HG02938 (cell line): ENCODE results near the gene SRD5A2.
"Not testable (repeated sequence)": the region's sequence is repeated elsewhere in the genome, so short reads cannot be mapped to it uniquely, and the experiment has no call there.

Experiments
- ATAC-seq: cut with Tn5 transposase; IDR thresholded peaks from one replicate; pipeline ENCODE4 v1.9.1; 2021; ENCODE audit warnings: mild to moderate bottlenecking, moderate library complexity; ENCODE audit not compliant: unreplicated experiment

SRD5A2 gene

DNA sequence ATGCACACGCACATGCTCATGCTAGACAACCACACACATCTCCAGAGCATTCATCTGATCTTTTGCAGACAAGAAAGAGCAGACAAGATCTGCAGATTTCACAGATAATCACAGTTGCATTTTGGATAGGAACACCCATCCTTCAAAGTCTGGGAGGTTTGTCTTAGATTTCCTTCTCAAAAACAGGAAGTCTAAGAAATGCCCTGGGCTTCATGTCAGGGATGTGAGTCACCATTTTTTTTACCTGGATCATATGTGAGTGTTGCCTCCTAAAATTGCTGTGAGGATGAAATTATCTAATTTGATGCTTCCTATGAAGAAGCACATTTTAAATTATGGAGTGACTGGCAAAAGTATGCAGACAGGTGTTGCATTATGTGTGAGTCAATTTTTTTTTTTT lies 46.1 kb downstream of the SRD5A2 start:
- ATAC-seq = no peak

DNA sequence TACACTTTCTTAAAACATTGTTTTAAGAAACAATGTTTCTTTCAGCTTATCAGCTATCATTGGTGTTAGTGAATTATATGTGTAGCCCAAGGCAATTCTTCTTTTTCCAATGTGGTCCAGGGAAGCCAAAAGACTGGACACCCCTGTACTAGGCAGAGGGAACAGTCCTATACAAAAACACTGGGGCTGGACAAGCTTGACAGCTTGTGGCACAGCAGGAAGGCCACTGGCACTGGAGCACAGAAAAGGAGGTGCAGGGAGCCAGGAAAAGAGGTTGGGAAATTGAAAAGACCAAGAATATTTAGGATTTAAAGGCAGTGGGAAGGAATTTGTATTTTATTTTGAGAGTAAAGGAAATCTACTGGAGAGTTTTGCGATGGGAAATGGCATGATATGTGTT lies 47.7 kb downstream of the SRD5A2 start:
- no peak for ATAC-seq

DNA sequence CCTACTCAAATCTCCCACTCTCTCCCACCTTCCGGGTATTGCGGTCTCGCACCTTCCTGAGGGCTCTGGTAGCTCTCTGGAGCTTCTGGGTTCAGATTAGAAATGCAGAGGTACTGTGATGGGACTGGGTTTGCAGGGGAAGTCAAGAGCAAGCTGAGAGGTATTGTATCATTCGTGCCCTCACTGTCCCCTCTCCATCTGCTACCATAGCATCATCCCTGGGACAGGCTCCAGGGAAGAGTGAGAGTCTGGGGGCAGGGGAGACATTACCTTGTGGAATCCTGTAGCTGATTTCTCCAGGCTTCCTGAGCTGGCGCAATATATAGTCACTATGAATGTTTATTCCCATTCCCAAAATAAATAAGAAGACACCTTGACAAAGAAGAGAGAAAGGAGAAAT lies 49.6 kb downstream of the SRD5A2 start:
- ATAC-seq = no peak

DNA sequence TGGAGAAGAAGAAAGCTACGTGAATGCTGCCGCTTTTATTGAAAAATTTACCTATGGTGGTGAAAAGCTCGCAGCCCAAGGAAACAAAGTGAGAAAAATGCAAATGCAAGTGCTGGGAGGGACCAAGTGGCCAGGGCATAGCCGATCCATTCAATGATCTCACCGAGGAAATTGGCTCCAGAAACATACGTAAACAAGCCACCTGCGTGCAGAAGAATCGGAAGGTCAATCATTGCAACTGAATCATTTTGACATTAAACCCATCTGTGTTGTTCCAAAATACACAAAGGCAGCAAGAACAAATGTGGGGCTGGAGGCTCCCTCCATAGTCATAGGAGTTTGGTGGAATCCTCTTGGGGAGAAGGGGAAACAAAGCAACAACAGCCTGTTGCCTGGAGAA lies 51.5 kb downstream of the SRD5A2 start:
- no peak for ATAC-seq

DNA sequence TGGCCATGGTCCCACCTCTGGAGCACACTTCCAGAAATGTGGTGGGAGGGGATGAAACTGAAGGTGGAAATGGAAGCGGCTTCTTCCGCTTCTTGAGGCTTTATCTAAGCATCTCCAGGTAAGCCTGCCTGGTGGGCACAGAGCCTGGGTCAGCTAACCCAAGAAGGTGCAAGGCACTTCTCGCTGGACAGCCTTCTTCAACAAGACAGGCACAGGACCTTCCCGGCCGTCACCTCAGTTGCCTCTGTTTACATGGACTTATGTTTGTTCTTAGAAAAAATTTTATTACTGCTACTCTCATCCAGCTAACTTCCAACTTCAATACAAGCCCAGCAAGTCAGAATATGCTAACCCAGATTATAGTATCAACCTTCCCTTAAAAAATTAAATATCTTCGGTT lies 51.9 kb downstream of the SRD5A2 start:
- ATAC-seq = no peak

DNA sequence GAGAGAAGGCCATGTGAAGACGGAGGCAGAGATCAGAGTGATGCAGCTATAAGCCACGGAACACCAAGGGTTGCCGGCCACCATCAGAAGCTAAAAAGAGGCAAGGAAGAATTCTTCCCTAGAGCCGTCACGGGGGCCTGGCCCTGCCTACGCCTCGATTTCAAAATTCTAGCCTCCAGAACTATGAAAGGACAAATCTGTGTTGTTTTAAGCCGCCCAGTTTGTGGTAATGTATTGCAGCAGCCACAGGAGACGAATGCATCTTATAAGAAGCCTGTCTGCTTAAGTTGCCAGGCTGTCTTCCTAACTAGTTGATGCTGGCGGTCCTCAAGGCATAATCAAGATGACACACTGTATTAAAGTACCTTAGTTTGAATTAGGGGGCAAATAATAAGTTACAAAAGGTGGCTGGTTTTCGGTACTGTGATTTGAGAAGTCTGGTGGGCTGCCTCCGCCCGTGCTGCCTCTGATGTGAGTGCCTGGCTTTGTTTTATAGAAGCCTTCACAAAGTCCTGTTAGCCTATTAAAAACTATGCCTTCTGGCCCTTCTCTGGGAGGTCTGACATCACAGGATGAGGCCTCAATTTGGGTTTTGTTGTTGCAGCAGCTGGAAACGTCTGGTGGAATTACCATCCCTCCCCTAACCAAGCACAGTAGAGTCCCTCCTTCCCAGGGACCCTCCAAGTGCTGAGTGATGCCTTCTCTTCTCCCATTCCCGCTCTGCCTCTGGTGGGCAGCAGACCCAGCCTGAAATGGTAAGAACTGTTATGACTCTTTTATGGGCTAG lies 53.6 kb downstream of the SRD5A2 start:
- ATAC-seq = no peak

DNA sequence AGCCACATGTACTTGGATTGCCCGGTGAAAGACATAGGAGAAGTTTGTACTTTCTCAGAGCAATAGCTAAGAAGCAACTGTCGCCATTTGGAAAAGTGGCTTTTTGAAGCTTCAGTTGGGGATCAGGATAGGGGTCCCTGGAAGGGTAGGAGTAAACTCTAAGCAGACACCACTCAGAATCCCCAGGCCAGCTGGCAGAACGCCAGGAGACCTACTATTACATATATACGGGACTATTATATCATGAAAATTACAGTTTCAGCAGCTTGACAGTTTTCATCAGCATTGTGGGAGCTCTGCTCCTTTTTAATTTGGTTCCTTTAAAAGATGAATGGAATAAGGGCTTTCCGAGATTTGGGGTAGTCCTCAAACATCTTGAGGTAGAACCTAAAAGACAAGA lies 54.9 kb downstream of the SRD5A2 start:
- no peak for ATAC-seq

DNA sequence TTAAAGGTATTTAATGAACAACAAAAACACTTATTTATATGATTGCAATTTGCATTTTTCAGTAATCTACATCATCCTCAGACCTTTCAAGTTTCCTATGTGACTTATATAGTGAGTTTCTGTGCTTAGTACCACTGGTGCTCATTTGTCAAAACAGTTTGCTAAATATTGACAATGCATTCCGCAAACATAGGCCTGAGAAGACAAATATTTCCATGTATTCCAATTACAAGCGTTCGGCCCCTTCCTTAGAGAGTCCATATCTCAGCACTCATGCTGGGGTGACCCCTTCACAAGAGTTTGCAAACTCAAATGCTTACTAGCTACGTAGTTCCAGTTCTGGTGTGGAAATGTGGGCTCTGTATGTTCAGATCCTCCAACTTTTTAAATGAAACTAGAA lies 56.1 kb downstream of the SRD5A2 start:
- no peak for ATAC-seq

DNA sequence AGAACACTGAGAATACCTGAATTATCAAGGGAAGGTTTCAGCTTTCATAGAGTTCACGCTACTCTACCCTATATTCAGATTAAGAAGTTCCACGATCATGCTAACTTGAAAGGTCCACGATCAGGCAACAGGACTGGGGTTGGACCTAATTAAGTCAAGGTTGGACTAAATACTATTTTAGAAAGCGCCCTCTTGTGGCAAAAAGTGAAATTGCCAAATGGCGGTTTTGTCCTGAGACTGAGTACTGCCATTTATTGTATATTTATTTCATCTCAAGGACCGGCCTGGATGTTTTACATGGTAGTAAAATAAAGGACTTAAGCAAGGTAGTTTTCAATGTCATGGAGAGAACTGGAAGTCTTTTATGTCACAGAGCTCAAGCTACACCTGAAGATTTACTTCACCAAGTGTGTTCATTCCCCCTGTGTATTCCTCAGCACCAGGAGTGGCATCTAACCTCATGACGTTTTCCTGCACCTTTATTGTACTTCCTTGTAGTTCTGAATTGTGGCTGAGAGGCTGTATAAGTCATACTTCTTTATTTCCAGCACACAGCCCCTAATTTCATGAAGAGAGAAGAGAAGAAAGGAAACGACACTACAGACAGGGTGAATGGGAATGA lies 56.8 kb downstream of the SRD5A2 start:
- ATAC-seq = no peak

DNA sequence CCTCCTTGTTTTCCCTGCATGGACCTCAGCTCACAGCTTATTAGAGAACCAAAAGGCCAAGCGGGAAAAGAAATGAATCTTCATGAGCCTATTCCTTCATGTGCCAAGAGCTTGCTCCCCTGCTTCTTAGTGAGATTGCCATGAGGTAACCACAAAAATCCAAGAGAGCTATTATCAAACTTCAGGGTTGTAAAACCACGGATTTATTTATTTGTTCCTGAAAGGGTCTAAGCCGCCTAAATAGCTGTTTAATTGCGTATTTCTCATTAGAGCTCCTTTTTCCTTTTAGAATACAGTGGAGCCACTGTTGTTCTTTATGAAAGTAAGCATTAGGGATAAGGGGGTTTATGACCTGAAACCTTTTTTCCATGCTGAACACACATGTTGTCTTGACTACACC lies 58.0 kb downstream of the SRD5A2 start:
- ATAC-seq = no peak

DNA sequence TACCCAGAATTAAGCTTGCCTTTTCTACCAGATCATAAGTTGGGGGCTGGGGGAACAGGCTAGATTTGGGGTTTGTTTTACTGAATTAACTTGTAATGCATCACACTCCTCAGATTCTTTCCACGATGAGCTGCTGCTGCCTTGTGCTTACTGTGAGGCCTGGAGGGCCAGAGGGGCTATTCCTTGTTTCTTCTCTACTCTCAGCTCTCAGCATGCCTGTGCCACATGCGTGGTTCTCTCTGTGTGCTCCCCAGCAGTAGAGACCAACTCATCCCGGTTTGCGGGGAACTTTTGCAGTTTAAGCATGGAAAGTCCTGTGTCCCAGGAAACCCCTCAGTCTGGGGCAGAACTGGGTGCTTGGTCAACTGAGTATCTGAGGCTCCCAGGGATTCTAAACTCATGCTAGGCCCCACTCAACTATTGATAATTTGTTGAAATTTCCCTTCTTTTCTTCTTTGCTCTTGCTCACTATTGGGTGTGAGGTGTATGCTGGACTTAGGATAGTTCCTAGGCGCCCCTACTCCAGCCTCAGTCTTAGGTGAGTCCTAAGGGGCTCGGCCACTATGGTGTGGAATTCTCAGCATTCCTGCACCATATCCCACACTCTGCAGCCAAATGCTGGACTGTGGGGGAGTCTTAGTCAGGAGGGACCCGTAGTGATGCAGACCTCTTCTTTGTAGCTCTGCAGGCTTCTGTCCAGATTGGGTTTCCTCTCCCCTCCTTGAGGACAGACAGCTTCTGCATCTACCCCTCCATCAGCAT lies 63.1 kb downstream of the SRD5A2 start:
- no peak for ATAC-seq

DNA sequence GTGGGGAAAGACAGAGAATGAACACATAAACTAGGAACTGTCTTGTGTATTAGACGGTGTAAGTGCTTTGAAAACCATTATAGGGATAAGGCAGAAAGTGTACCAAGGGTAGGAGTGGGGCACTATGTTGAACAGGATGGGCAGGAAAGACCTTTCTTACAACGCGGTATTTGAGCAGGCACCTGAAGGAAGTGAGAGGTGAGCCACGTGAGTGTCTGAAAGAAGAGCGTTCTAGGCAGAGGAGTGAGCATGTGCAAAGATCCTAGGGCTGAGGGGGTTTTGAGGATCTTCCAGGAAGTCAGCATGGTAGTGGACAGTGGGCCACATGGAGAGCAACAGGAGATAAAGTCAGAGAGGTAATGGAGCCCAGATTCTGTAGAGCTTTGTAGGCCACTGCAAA lies 65.2 kb downstream of the SRD5A2 start:
- ATAC-seq = no peak

DNA sequence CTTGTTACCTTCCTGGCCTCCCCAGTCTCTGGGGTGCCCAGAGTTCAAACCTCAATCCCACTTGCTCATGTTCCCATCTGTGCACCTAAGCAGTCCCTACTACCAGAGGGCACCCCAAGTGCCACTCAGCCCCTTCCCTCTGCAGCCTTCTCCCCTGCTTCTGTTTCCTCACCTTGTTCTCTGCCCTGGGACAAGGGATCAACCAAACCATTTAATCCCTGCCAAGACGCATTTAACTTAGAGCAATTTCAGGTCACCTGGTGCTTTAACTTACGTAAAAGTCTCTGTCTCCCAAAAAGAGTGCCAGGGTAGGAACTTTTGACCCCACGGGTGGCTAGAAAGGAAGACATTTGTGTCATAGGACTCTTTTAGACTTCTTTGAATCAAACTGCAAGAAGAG lies 67.2 kb downstream of the SRD5A2 start:
- ATAC-seq = no peak

DNA sequence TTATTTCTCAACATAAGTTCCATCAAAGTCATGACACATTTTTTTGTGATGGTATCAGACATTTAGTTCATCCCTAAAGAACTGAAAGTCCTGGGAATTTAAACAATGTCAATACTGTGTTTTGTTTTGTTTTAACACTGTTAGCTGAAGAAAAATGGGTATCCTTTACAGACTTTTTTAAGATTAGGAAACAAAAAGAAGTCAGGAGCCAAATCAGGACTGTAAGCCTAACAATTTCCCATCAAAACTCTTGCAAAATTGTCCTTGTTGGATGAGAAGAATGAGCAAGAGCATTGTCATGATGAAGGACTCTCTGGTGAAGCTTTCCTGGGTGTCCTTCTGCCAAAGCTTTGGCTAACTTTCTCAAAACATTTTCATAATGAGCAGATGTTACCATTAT lies 69.4 kb downstream of the SRD5A2 start:
- no peak for ATAC-seq

DNA sequence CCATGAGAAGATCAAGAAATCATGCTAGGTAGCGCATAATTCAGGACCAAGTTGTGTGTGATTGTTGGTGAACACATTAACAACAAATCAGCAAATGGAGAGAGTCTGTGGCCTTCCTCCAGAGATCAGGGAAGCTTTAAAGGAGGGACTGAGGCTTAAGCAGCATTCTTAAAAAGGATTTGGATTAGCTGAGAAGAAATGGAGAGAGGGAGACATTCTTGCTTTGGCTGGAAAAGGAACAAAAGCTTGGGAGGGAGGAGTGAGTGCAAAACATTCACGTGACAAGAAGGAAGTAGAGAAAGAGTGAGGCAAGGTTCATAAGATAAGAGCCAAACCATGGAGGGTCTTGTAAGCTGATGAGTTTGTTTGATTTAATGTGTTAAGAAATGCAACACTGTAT lies 75.6 kb downstream of the SRD5A2 start:
- ATAC-seq = no peak

DNA sequence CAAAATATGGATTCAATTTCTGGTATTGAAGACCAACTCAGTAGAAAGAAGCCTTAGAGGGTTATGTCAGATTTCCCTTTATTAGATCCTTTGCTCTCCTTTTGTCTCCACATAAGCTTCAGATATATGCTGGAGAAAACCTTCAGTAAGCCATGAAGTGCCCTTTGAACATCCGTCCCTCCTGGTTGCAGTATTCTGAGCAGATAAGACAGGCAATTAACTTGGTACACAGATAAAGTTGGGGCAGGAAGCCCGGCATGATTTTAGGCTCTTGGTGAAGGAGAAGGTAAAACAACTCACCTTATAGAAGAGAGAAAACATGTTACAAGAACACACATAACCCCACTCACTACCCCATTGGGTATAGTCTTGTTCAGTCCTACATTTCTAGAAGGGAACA lies 76.4 kb downstream of the SRD5A2 start:
- ATAC-seq = no peak

DNA sequence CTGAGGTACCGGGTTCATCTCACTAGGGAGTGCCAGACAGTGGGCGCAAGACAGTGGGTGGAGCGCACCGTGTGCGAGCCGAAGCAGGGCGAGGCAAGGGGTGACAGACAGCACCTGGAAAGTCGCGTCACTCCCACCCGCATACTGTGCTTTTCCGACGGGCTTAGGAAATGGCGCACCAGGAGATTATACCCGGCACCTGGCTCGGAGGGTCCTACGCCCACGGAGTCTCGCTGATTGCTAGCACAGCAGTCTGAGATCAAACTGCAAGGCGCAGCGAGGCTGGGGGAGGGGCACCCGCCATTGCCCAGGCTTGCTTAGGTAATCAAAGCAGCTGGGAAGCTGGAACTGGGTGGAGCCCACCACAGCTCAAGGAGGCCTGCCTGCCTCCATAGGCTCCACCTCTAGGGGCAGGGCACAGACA lies 84.3 kb downstream of the SRD5A2 start:
- ATAC-seq = not testable (repeated sequence)

DNA sequence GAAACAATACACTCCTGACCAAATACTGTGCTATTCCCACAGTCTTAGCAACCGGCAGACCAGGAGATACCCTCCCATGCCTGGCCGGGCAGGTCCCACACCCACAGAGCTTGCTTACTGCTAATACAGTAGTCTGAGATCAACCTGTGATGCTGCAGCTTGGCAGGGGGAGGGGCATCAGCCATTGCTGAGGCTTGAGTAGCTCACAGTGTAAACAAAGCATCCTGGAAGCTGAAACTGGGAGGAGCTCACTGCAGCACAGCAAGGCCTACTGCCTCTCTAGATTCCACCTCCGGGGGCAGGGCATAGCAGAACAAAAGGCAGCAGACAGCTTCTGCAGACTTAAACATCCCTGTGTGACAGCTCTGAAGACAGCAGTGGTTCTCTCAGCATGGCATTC lies 91.4 kb downstream of the SRD5A2 start:
- ATAC-seq = not testable (repeated sequence)

DNA sequence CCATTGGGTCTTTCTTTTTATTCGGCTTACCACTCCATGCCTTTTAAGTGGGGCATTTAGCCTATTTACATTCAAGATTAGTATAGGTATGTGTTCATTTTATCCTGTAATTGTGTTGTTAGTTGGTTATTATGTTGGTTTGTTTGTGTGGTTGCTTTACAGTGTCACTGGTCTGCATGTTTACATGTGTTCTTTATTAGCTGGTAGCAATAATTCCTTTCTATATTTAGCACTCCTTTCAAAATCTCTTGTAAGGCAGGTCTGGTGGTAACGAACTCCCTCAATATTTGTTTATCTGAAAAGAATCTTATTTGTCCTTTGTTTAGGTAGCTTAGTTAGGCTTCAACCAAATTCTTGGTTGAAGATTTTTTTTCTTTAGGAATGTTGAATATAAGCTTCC lies 97.5 kb downstream of the SRD5A2 start:
- no peak for ATAC-seq

DNA sequence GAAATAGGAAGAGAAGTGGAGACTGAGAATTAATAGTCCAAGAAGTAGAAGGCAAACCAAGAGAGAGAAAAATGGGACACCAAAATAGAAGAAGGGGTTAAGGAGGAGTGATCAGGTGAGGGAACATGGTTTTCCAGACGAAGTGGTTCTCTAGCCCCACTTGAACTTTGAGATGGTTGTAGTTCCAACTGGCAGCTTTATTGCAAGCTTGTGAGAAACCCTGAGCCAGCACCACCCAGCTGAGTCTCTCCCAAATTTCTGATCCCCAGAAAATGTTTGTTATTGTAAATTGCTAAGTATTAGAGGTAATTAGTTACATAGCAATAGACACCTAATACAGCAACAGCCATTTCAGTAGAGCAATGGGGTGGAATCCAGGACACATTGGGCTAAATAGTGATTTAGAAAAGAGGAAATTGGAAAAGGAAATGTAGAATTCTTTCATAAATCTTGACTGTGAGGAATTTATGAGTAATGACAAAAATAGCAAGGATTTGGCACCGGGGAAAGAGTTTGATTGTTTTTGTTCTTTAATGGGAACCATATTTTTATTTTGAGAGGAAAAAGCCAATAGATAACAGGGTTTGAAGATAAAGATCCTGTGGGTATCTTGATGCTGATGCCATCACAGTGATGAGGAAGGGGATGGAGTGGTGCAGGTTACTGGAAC lies 104.1 kb downstream of the SRD5A2 start:
- no peak for ATAC-seq

DNA sequence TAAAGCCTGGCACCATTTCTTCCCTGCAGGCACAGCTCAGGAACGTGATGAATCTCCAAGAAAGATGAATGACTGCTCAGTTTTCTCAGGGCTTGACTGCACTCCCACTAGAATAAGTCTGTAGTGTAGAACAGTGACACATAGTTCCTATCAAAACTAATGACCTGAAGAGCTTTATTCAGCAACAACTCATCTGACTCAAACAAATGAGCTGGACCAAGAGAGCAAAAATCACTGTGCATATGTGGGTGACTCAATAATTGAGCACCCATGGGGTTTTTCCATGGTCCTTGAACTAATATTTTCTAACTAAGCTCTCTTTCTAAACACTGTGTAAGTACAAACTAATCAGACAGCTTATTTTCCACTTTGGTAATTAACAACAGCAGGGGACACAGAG lies 105.0 kb downstream of the SRD5A2 start:
- no peak for ATAC-seq

DNA sequence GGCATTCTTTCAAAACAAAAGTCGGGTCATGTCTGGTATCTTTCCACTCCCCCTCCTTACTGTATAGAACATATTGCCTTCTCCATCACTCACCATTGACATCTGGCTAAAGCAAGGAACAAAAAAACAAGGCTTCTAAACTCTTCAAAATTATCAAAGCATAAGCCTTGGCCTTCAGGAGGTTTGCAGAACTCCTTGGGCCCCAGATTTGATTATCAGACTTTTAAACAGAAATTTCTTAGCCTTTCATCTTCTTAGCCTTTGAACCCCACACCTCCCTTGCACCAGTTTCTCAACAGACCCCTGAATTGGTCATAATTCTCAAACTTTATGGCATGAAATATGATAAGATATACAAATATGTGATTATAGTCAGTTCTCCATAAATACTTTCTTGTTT lies 106.4 kb downstream of the SRD5A2 start:
- ATAC-seq = no peak
